Glutamatergic neuron (in vitro differentiated cells): ENCODE results near the gene LCOR. TPM values are rescaled to one million over a fixed set of nuclear protein-coding genes. Genes with fewer than 3 reads are reported as not detected.

Experiments
- DNase-seq: peaks from one replicate; pipeline ENCODE4 v3.0.0; 2022
- H3K27ac Mint-ChIP-seq: one replicate; pipeline ENCODE4 v1.8.0; 2020; ENCODE audit warnings: mild to moderate bottlenecking, mixed read lengths, inconsistent platforms; ENCODE audit not compliant: unreplicated experiment
- H3K27me3 Mint-ChIP-seq: one replicate; pipeline ENCODE4 v1.8.0; 2020; ENCODE audit warnings: mild to moderate bottlenecking, moderate library complexity, mixed read lengths, inconsistent platforms; ENCODE audit not compliant: unreplicated experiment
- H3K36me3 Mint-ChIP-seq: one replicate; pipeline ENCODE4 v1.8.0; 2020; ENCODE audit warnings: mild to moderate bottlenecking, mixed read lengths, inconsistent platforms; ENCODE audit not compliant: unreplicated experiment
- H3K4me1 Mint-ChIP-seq: one replicate; pipeline ENCODE4 v1.8.0; 2020; ENCODE audit warnings: mild to moderate bottlenecking, low read depth, mixed read lengths, inconsistent platforms; ENCODE audit not compliant: unreplicated experiment
- H3K4me3 Mint-ChIP-seq: one replicate; pipeline ENCODE4 v1.8.0; 2020; ENCODE audit warnings: mild to moderate bottlenecking, mixed read lengths, inconsistent platforms; ENCODE audit not compliant: unreplicated experiment
- H3K9me3 Mint-ChIP-seq: one replicate; pipeline ENCODE4 v1.8.0; 2020; ENCODE audit warnings: mild to moderate bottlenecking, moderate library complexity, mixed read lengths, inconsistent platforms; ENCODE audit not compliant: unreplicated experiment
- CTCF ChIP-seq: fragments of 200-600 bp; sonication (generic); IDR thresholded peaks from one replicate; pipeline ENCODE4 v1.5.0; 2021; ENCODE audit not compliant: partially characterized antibody, unreplicated experiment
- total RNA-seq: library from RNA; stranded (reverse); fragmentation: NEBNext Ultra II Directional; extraction: Animal tissue kit (Norgen Biotek cat#: 25700); gene quantifications from one replicate; pipeline ENCODE4 v1.2.1, GENCODE V29; 2021; ENCODE audit not compliant: unreplicated experiment

Gene LCOR
- total RNA-seq, 1 donor from 2014 or later: 132 TPM

- Mint-ChIP-seq H3K9me3 (peaks cover 6% of the 10 kb centered on the region), H3K4me3 (no peak overlapping the region), H3K27me3 (no peaks in the 10 kb centered on the region), H3K36me3 (peaks cover under 1% of the 10 kb centered on the region), H3K27ac (no peak overlapping the region), H3K4me1 (peaks cover 8% of the 10 kb centered on the region)
- no peak for TF ChIP-seq CTCF
- no peak for DNase-seq
Measured at GRCh38 chr10:96918214-96919002, 86.3 kb downstream of the LCOR start.

- Mint-ChIP-seq H3K27ac (no peak overlapping the region), H3K4me1 (peaks cover 8% of the 10 kb centered on the region), H3K9me3 (peaks cover 6% of the 10 kb centered on the region), H3K4me3 (no peak overlapping the region), H3K36me3 (no peaks in the 10 kb centered on the region), H3K27me3 (no peaks in the 10 kb centered on the region)
- DNase-seq: no peak
- TF ChIP-seq CTCF: no peak
Measured at GRCh38 chr10:96919785-96920430, 87.8 kb downstream of the LCOR start.

- no peak overlapping the region for H3K4me3 Mint-ChIP-seq
- no peaks in the 10 kb centered on the region for H3K36me3 Mint-ChIP-seq
- H3K9me3 Mint-ChIP-seq: peaks cover 6% of the 10 kb centered on the region
- DNase-seq: no peak
- H3K27ac Mint-ChIP-seq: no peak overlapping the region
- TF ChIP-seq CTCF: no peak
- no peaks in the 10 kb centered on the region for H3K27me3 Mint-ChIP-seq
- peaks cover 8% of the 10 kb centered on the region for H3K4me1 Mint-ChIP-seq
Measured at GRCh38 chr10:96921655-96922054, 89.6 kb downstream of the LCOR start.

- no peak for DNase-seq
- Mint-ChIP-seq H3K4me3 (no peak overlapping the region), H3K36me3 (peaks cover 4% of the 10 kb centered on the region), H3K27me3 (no peaks in the 10 kb centered on the region), H3K4me1 (peaks cover 3% of the 10 kb centered on the region), H3K9me3 (peaks cover 3% of the 10 kb centered on the region), H3K27ac (no peak overlapping the region)
- TF ChIP-seq CTCF: no peak
Measured at GRCh38 chr10:96922978-96923948, 91.2 kb downstream of the LCOR start.
